GM23338 (cell line): ENCODE data around the gene CALY. TPM values are rescaled to one million over a fixed set of nuclear protein-coding genes. Genes with fewer than 3 reads are reported as not detected.

ENCODE experiments used
- ATAC-seq: fragments of 200-7000 bp; cut with Tn5 transposase; 3 replicates; pipeline ENCODE4 v1.9.1; 2020
- DNase-seq: peaks from one replicate; pipeline ENCODE4 v3.0.0-alpha.2; 2015; ENCODE audit warnings: low spot score
- H2AFZ ChIP-seq: fragments of 200-600 bp; sonication (generic); 2 replicates; pipeline ENCODE4 v1.8.0; 2016; ENCODE audit warnings: antibody characterized with exemption, mild to moderate bottlenecking, moderate library complexity
- H3F3A ChIP-seq: fragments of 200-600 bp; sonication (generic); replicated peaks from 2 replicates; pipeline ENCODE4 v1.8.0; 2017; ENCODE audit warnings: antibody characterized with exemption, mixed run types, low read depth
- H3K27ac ChIP-seq: fragments of 200-600 bp; sonication (generic); 2 replicates; pipeline ENCODE4 v1.6.1; 2016; ENCODE audit warnings: low read depth
- H3K27me3 ChIP-seq: fragments of 200-600 bp; sonication (generic); 2 replicates; pipeline ENCODE4 v1.8.0; 2016; ENCODE audit warnings: mild to moderate bottlenecking, mixed run types, moderate library complexity; ENCODE audit not compliant: insufficient read depth
- H3K36me3 ChIP-seq: fragments of 200-600 bp; sonication (generic); 2 replicates; pipeline ENCODE4 v1.8.0; 2016; ENCODE audit warnings: mild to moderate bottlenecking; ENCODE audit not compliant: insufficient read depth
- H3K4me1 ChIP-seq: fragments of 200-600 bp; sonication (generic); 2 replicates; pipeline ENCODE4 v1.8.0; 2016; ENCODE audit warnings: mild to moderate bottlenecking, moderate library complexity; ENCODE audit not compliant: insufficient read depth
- H3K4me2 ChIP-seq: fragments of 200-600 bp; sonication (generic); 2 replicates; pipeline ENCODE4 v1.7.1; 2017; ENCODE audit warnings: mixed run types
- H3K4me3 ChIP-seq: fragments of 200-600 bp; sonication (generic); 2 replicates; pipeline ENCODE4 v1.6.1; 2016; ENCODE audit warnings: mixed run types
- H3K79me2 ChIP-seq: fragments of 200-600 bp; sonication (generic); replicated peaks from 2 replicates; pipeline ENCODE4 v1.8.0; 2017; ENCODE audit warnings: mild to moderate bottlenecking; ENCODE audit not compliant: insufficient read depth
- H3K9me2 ChIP-seq: fragments of 200-600 bp; sonication (generic); 2 replicates; pipeline ENCODE4 v1.8.0; 2017; ENCODE audit not compliant: insufficient read depth
- H4K20me1 ChIP-seq: fragments of 200-600 bp; sonication (generic); replicated peaks from 2 replicates; pipeline ENCODE4 v1.8.0; 2017; ENCODE audit warnings: mild to moderate bottlenecking; ENCODE audit not compliant: insufficient read depth
- H3K27ac Mint-ChIP-seq: 2 replicates; pipeline ENCODE4 v1.8.0; 2020; ENCODE audit warnings: inconsistent platforms, mild to moderate bottlenecking, moderate library complexity, mixed read lengths
- H3K27me3 Mint-ChIP-seq: 3 replicates; pipeline ENCODE4 v1.8.0; 2022; ENCODE audit warnings: low read depth, mild to moderate bottlenecking, moderate library complexity, mixed read lengths, inconsistent platforms; ENCODE audit not compliant: insufficient read depth, poor library complexity
- H3K36me3 Mint-ChIP-seq: 3 replicates; pipeline ENCODE4 v1.8.0; 2021; ENCODE audit warnings: low read depth, mild to moderate bottlenecking, inconsistent platforms, moderate library complexity, mixed read lengths
- H3K4me1 Mint-ChIP-seq: 3 replicates; pipeline ENCODE4 v1.8.0; 2020; ENCODE audit warnings: mild to moderate bottlenecking, inconsistent platforms, mixed read lengths
- H3K4me3 Mint-ChIP-seq: 3 replicates; pipeline ENCODE4 v1.8.0; 2021; ENCODE audit warnings: moderate library complexity, mild to moderate bottlenecking, inconsistent platforms, mixed read lengths
- H3K9me3 Mint-ChIP-seq: 3 replicates; pipeline ENCODE4 v1.8.0; 2020; ENCODE audit warnings: moderate library complexity, mild to moderate bottlenecking, inconsistent platforms, mixed read lengths
- CREB1 ChIP-seq: fragments of 250-450 bp; sonication (Bioruptor Pico); IDR thresholded peaks from 2 replicates; pipeline ENCODE4 v1.5.0; 2020; ENCODE audit warnings: low read depth, mild to moderate bottlenecking, moderate library complexity
- ETS1 ChIP-seq: IDR thresholded peaks from 2 replicates; pipeline ENCODE4 v1.6.1; 2016; ENCODE audit warnings: antibody characterized with exemption
- EZH2phosphoT487 ChIP-seq: fragments of 200-600 bp; sonication (generic); IDR thresholded peaks from one replicate; pipeline ENCODE4 v1.8.1; 2018; ENCODE audit warnings: antibody characterized with exemption; ENCODE audit not compliant: unreplicated experiment
- JUNB ChIP-seq: IDR thresholded peaks from one replicate; pipeline ENCODE4 v1.6.1; 2016; ENCODE audit warnings: antibody characterized with exemption; ENCODE audit not compliant: unreplicated experiment
- NANOG ChIP-seq: IDR thresholded peaks from 2 replicates; pipeline ENCODE4 v1.6.1; 2016; ENCODE audit warnings: antibody characterized with exemption, borderline replicate concordance
- POLR2AphosphoS5 ChIP-seq: IDR thresholded peaks from 2 replicates; pipeline ENCODE4 v1.6.1; 2016; ENCODE audit warnings: antibody characterized with exemption, low read depth
- STAT1 ChIP-seq: IDR thresholded peaks from one replicate; pipeline ENCODE4 v1.6.1; 2016; ENCODE audit warnings: antibody characterized with exemption; ENCODE audit not compliant: unreplicated experiment
- ZNF114 ChIP-seq: fragments of 250-450 bp; sonication (Bioruptor Pico); IDR thresholded peaks from 2 replicates; pipeline ENCODE4 v1.5.0; 2020; ENCODE audit warnings: mild to moderate bottlenecking, moderate library complexity
- ZNF331 ChIP-seq: fragments of 250-450 bp; sonication (Bioruptor Pico); IDR thresholded peaks from 2 replicates; pipeline ENCODE4 v1.5.0; 2020; ENCODE audit warnings: low read depth, mild to moderate bottlenecking, moderate library complexity
- polyA plus RNA-seq: library from polyadenylated mRNA; unstranded; fragments of >200 nt; fragmentation: Nextera tagmentation; extraction: Ambion mirVana; gene quantifications from 2 replicates; pipeline ENCODE4 v1.2.1, GENCODE V29; 2016
- total RNA-seq: library from RNA; depleted of rRNA; stranded (reverse); fragments of >200 nt; shearing (Covaris generic); gene quantifications from 2 replicates; pipeline ENCODE4 v1.2.3, GENCODE V29; 2014
- TF ChIP-seq, protein P1 (sequence below): fragments of 250-450 bp; sonication (Bioruptor Pico); IDR thresholded peaks from 2 replicates; pipeline ENCODE4 v1.5.0; 2020; ENCODE audit warnings: mild to moderate bottlenecking, moderate library complexity

Gene CALY
- total and polyA plus RNA-seq, 2 experiments from 2014 or later: 1.0 to 8.0 TPM

- TF ChIP-seq, protein P1, sequence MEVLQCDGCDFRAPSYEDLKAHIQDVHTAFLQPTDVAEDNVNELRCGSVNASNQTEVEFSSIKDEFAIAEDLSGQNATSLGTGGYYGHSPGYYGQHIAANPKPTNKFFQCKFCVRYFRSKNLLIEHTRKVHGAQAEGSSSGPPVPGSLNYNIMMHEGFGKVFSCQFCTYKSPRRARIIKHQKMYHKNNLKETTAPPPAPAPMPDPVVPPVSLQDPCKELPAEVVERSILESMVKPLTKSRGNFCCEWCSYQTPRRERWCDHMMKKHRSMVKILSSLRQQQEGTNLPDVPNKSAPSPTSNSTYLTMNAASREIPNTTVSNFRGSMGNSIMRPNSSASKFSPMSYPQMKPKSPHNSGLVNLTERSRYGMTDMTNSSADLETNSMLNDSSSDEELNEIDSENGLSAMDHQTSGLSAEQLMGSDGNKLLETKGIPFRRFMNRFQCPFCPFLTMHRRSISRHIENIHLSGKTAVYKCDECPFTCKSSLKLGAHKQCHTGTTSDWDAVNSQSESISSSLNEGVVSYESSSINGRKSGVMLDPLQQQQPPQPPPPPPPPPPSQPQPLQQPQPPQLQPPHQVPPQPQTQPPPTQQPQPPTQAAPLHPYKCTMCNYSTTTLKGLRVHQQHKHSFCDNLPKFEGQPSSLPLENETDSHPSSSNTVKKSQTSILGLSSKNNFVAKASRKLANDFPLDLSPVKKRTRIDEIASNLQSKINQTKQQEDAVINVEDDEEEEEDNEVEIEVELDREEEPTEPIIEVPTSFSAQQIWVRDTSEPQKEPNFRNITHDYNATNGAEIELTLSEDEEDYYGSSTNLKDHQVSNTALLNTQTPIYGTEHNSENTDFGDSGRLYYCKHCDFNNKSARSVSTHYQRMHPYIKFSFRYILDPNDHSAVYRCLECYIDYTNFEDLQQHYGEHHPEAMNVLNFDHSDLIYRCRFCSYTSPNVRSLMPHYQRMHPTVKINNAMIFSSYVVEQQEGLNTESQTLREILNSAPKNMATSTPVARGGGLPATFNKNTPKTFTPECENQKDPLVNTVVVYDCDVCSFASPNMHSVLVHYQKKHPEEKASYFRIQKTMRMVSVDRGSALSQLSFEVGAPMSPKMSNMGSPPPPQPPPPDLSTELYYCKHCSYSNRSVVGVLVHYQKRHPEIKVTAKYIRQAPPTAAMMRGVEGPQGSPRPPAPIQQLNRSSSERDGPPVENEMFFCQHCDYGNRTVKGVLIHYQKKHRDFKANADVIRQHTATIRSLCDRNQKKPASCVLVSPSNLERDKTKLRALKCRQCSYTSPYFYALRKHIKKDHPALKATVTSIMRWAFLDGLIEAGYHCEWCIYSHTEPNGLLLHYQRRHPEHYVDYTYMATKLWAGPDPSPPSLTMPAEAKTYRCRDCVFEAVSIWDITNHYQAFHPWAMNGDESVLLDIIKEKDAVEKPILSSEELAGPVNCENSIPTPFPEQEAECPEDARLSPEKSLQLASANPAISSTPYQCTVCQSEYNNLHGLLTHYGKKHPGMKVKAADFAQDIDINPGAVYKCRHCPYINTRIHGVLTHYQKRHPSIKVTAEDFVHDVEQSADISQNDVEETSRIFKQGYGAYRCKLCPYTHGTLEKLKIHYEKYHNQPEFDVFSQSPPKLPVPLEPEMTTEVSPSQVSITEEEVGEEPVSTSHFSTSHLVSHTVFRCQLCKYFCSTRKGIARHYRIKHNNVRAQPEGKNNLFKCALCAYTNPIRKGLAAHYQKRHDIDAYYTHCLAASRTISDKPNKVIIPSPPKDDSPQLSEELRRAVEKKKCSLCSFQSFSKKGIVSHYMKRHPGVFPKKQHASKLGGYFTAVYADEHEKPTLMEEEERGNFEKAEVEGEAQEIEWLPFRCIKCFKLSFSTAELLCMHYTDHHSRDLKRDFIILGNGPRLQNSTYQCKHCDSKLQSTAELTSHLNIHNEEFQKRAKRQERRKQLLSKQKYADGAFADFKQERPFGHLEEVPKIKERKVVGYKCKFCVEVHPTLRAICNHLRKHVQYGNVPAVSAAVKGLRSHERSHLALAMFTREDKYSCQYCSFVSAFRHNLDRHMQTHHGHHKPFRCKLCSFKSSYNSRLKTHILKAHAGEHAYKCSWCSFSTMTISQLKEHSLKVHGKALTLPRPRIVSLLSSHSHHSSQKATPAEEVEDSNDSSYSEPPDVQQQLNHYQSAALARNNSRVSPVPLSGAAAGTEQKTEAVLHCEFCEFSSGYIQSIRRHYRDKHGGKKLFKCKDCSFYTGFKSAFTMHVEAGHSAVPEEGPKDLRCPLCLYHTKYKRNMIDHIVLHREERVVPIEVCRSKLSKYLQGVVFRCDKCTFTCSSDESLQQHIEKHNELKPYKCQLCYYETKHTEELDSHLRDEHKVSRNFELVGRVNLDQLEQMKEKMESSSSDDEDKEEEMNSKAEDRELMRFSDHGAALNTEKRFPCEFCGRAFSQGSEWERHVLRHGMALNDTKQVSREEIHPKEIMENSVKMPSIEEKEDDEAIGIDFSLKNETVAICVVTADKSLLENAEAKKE (CRISPR knock-in tag): no peak
Measured at GRCh38 chr10:133343558-133343957, 6.9 kb upstream of the CALY start (continued).

DNA sequence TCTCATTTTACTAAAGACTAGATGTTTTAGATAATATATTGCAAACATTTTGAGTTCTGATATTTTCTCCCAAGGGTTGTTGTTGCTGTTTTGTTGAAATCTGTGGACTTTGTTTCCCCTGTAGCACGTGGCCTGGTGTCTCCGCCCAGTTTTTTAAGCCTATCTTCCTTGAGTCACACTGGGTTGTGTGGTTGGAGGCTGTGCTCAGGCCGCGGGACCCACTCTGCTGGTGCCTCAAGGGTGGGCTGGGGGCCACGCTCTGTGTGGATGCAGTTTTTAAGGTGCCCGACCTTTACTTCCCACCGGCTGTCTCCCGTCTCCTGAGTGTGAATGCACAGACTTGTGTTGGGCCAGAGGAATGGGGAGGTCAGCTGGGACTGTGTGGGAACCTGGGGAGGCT, 6.2 kb upstream of the CALY start:
- H3K27ac ChIP-seq: no peak overlapping the region
- H3K27me3 Mint-ChIP-seq: peaks cover 17% of the 10 kb centered on the region
- no peaks in the 10 kb centered on the region for H3K9me2 ChIP-seq
- no peaks in the 10 kb centered on the region; the same call in 1 of the 2 replicates for H3K4me1 ChIP-seq
- H2AFZ ChIP-seq: no peak overlapping the region
- DNase-seq: no peak
- no peaks in the 10 kb centered on the region for H3K79me2 ChIP-seq
- H3K27ac Mint-ChIP-seq: no peak overlapping the region
- ATAC-seq: peak; percentile 23
- H3K4me1 Mint-ChIP-seq: peaks cover 11% of the 10 kb centered on the region
- H3K36me3 Mint-ChIP-seq: no peaks in the 10 kb centered on the region
- no peak overlapping the region for H3K4me3 Mint-ChIP-seq
- H3K4me2 ChIP-seq: no peak overlapping the region
- H3K27me3 ChIP-seq: no peaks in the 10 kb centered on the region
- H4K20me1 ChIP-seq: no peaks in the 10 kb centered on the region
- no peaks in the 10 kb centered on the region for H3K36me3 ChIP-seq
- peaks cover 5% of the 10 kb centered on the region; the same call in 2 of the 3 replicates for H3K9me3 Mint-ChIP-seq
- no peak overlapping the region for H3K4me3 ChIP-seq
- 0 out of 2 replicates have a peak, but pooled peaks cover 3% of the 10 kb centered on the region for H3F3A ChIP-seq
- TF ChIP-seq ZNF331 (CRISPR knock-in tag) (no peak), ETS1 (no peak), STAT1 (no peak), POLR2AphosphoS5 (no peak), JUNB (no peak), ZNF114 (CRISPR knock-in tag) (no peak), CREB1 (CRISPR knock-in tag) (no peak), NANOG (no peak), EZH2phosphoT487 (no peak)
- TF ChIP-seq, protein P1 (CRISPR knock-in tag): no peak
